ENCODE measurements around the gene DLD.

Gene DLD

GRCh38 chr7:107966711-107967110, 75.7 kb downstream of the DLD start:
- in situ Hi-C loops (cut with HindIII; ENCODE audit: low sequenced_read_pairs) = no loop called here

- in situ Hi-C loops (cut with HindIII; ENCODE audit: low sequenced_read_pairs) = no loop called here
Measured at GRCh38 chr7:107967420-107967819, 76.4 kb downstream of the DLD start.

GRCh38 chr7:107968449-107968848, 77.5 kb downstream of the DLD start:
- in situ Hi-C loops (cut with HindIII; ENCODE audit: low sequenced_read_pairs) = no loop called here

- in situ Hi-C loops (cut with HindIII; ENCODE audit: low sequenced_read_pairs) = no loop called here
Measured at GRCh38 chr7:107969856-107970255, 78.9 kb downstream of the DLD start.
